Measurements from ENCODE around the gene ZKSCAN7.
"Not testable (repeated sequence)": the region's sequence is repeated elsewhere in the genome, so short reads cannot be mapped to it uniquely, and the experiment has no call there.

- not testable (repeated sequence) for TF ChIP-seq ZBTB34 (CRISPR knock-in tag; IDR thresholded peaks at IDR 0.05); ZFP1 (CRISPR knock-in tag; IDR thresholded peaks at IDR 0.05); POLR2A (IDR thresholded peaks at IDR 0.05; ENCODE audit: insufficient read depth in 1 of 2, low read depth in 2 of 2, low read length in 2 of 2); ZBTB2 (CRISPR knock-in tag; IDR thresholded peaks at IDR 0.05; ENCODE audit: low read depth); FIP1L1 (IDR thresholded peaks at IDR 0.05; ENCODE audit: borderline replicate concordance, insufficient read depth, low read depth, low read length); ESRRA (CRISPR knock-in tag; IDR thresholded peaks at IDR 0.05; ENCODE audit: low read depth); PHF8 (CRISPR knock-in tag; IDR thresholded peaks at IDR 0.05); NR3C1 (CRISPR knock-in tag; IDR thresholded peaks at IDR 0.05); ZNF512 (CRISPR knock-in tag; IDR thresholded peaks at IDR 0.05)
- TF ChIP-seq, protein P1, sequence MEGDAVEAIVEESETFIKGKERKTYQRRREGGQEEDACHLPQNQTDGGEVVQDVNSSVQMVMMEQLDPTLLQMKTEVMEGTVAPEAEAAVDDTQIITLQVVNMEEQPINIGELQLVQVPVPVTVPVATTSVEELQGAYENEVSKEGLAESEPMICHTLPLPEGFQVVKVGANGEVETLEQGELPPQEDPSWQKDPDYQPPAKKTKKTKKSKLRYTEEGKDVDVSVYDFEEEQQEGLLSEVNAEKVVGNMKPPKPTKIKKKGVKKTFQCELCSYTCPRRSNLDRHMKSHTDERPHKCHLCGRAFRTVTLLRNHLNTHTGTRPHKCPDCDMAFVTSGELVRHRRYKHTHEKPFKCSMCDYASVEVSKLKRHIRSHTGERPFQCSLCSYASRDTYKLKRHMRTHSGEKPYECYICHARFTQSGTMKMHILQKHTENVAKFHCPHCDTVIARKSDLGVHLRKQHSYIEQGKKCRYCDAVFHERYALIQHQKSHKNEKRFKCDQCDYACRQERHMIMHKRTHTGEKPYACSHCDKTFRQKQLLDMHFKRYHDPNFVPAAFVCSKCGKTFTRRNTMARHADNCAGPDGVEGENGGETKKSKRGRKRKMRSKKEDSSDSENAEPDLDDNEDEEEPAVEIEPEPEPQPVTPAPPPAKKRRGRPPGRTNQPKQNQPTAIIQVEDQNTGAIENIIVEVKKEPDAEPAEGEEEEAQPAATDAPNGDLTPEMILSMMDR (CRISPR knock-in tag; IDR thresholded peaks at IDR 0.05), result not testable (repeated sequence)
These were observed 20.3 kb upstream of the ZKSCAN7 start for GRCh38 chr3:44534659-44535058.
